ENCODE measurements around the gene SOX4.
A peak's percentile ranks its signal among the peaks of the same experiment; 100 is the strongest.

The SOX4 gene

GRCh38 chr6:21612067-21612745 is 18.7 kb downstream of the SOX4 start:
- H3K27me3 ChIP-seq (ENCODE audit: control insufficient read depth in 3 of 3, insufficient read depth in 3 of 3, low read depth in 1 of 3, low read length in 3 of 3) = no peaks in the 10 kb centered on the region
- no CpG with 5 or more reads among the region's 6 CpGs for WGBS, 2 donors (ENCODE audit: extremely low coverage in 2 of 2, insufficient read length in 2 of 2, insufficient replicate concordance in 1 of 2)
- H3K4ac ChIP-seq (ENCODE audit: low read length) = no peak overlapping the region
- no peak overlapping the region for H2AK5ac ChIP-seq (ENCODE audit: low read depth, low read length)
- no peak overlapping the region for H4K8ac ChIP-seq (ENCODE audit: low read depth, low read length)
- peaks cover 0 to 14% of the 10 kb centered on the region in 2 donors for H3K4me1 ChIP-seq (ENCODE audit: control insufficient read depth in 2 of 2, insufficient read depth in 1 of 2, low read depth in 1 of 2, low read length in 2 of 2)
- H3K14ac ChIP-seq (ENCODE audit: low read length) = no peak overlapping the region
- H2BK5ac ChIP-seq (ENCODE audit: low read length) = no peak overlapping the region
- H3K9ac ChIP-seq (ENCODE audit: low read depth, low read length, poor library complexity) = no peak overlapping the region
- no peak overlapping the region for H3K23ac ChIP-seq (ENCODE audit: low read depth, low read length, poor library complexity)
- H2BK15ac ChIP-seq (ENCODE audit: low read length) = no peak overlapping the region
- no peaks in the 10 kb centered on the region for H3K9me3 ChIP-seq (replicated peaks in 1 of 2; ENCODE audit: control insufficient read depth in 2 of 2, insufficient read depth in 1 of 2, low read depth in 1 of 2, low read length in 2 of 2)
- H3K18ac ChIP-seq (ENCODE audit: low read length) = no peak overlapping the region
- no peak overlapping the region for H4K91ac ChIP-seq (ENCODE audit: low read depth, low read length, poor library complexity)
- H3K4me2 ChIP-seq (ENCODE audit: insufficient read depth, low read length, poor library complexity, severe bottlenecking) = no peak overlapping the region
- DNase-seq (ENCODE audit: low spot score) = no peak
- H2BK120ac ChIP-seq (ENCODE audit: low read depth, low read length) = no peak overlapping the region
- H2BK12ac ChIP-seq (ENCODE audit: low read length) = no peak overlapping the region
- H3K36me3 ChIP-seq (replicated peaks in 1 of 2; ENCODE audit: control insufficient read depth in 2 of 2, insufficient read depth in 2 of 2, low read length in 2 of 2) = no peaks in the 10 kb centered on the region
- H2AFZ ChIP-seq (ENCODE audit: low read length) = peak overlapping the region; percentile 9
- no peaks in the 10 kb centered on the region for H3K79me1 ChIP-seq (ENCODE audit: low read depth, low read length)
- H3K4me3 ChIP-seq (ENCODE audit: low read length in 2 of 2) = no peak overlapping the region
- H3K27ac ChIP-seq (replicated peaks; ENCODE audit: low read length) = no peak overlapping the region

- H3K4me3 ChIP-seq (ENCODE audit: low read length in 2 of 2) = no peak overlapping the region
- DNase-seq (ENCODE audit: low spot score) = no peak
- H3K4me1 ChIP-seq (ENCODE audit: control insufficient read depth in 2 of 2, insufficient read depth in 1 of 2, low read depth in 1 of 2, low read length in 2 of 2) = peaks cover 0 to 14% of the 10 kb centered on the region in 2 donors
- no peak overlapping the region for H2BK12ac ChIP-seq (ENCODE audit: low read length)
- no peaks in the 10 kb centered on the region for H3K27me3 ChIP-seq (ENCODE audit: control insufficient read depth in 3 of 3, insufficient read depth in 3 of 3, low read depth in 1 of 3, low read length in 3 of 3)
- H3K36me3 ChIP-seq (replicated peaks in 1 of 2; ENCODE audit: control insufficient read depth in 2 of 2, insufficient read depth in 2 of 2, low read length in 2 of 2) = no peaks in the 10 kb centered on the region
- no peak overlapping the region for H2BK5ac ChIP-seq (ENCODE audit: low read length)
- no peaks in the 10 kb centered on the region for H3K9me3 ChIP-seq (replicated peaks in 1 of 2; ENCODE audit: control insufficient read depth in 2 of 2, insufficient read depth in 1 of 2, low read depth in 1 of 2, low read length in 2 of 2)
- H4K8ac ChIP-seq (ENCODE audit: low read depth, low read length) = no peak overlapping the region
- H3K9ac ChIP-seq (ENCODE audit: low read depth, low read length, poor library complexity) = no peak overlapping the region
- H4K91ac ChIP-seq (ENCODE audit: low read depth, low read length, poor library complexity) = no peak overlapping the region
- H2BK15ac ChIP-seq (ENCODE audit: low read length) = no peak overlapping the region
- H3K79me1 ChIP-seq (ENCODE audit: low read depth, low read length) = no peaks in the 10 kb centered on the region
- H2BK120ac ChIP-seq (ENCODE audit: low read depth, low read length) = no peak overlapping the region
- no peak overlapping the region for H3K14ac ChIP-seq (ENCODE audit: low read length)
- no peak overlapping the region for H3K4me2 ChIP-seq (ENCODE audit: insufficient read depth, low read length, poor library complexity, severe bottlenecking)
- H3K4ac ChIP-seq (ENCODE audit: low read length) = no peak overlapping the region
- H3K18ac ChIP-seq (ENCODE audit: low read length) = no peak overlapping the region
- H2AK5ac ChIP-seq (ENCODE audit: low read depth, low read length) = no peak overlapping the region
- H3K27ac ChIP-seq (replicated peaks; ENCODE audit: low read length) = no peak overlapping the region
- H3K23ac ChIP-seq (ENCODE audit: low read depth, low read length, poor library complexity) = no peak overlapping the region
- H2AFZ ChIP-seq (ENCODE audit: low read length) = no peak overlapping the region
- WGBS, 2 donors (ENCODE audit: extremely low coverage in 2 of 2, insufficient read length in 2 of 2, insufficient replicate concordance in 1 of 2) = no CpG with 5 or more reads among the region's 2 CpGs
Observed at GRCh38 chr6:21613809-21614208, 20.3 kb downstream of the SOX4 start.

DNA sequence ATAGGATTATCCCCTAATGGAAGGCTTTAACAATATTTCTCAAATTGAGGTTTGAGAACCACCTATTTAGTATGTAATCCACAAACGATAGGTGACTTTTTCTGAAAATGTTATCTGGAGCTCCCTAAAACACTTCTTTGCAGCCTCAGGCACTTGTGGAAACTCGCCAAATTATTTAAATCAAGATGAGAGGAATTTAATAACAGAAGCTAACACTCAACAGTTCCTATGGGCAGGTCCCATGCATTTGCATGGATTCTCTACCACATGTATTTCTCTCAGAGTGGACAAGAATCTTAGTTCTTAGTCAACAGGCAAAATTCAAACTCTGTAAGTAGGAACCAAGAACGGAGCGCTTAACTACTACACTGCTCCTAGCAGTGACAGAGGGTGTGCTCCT is 20.7 kb downstream of the SOX4 start:
- WGBS, 2 donors (ENCODE audit: extremely low coverage in 2 of 2, insufficient read length in 2 of 2, insufficient replicate concordance in 1 of 2) = no CpG with 5 or more reads among the region's 4 CpGs
- Histone ChIP-seq H3K23ac (ENCODE audit: low read depth, low read length, poor library complexity) (no peak overlapping the region), H2AK5ac (ENCODE audit: low read depth, low read length) (no peak overlapping the region), H2BK12ac (ENCODE audit: low read length) (no peak overlapping the region), H3K18ac (ENCODE audit: low read length) (no peak overlapping the region), H4K8ac (ENCODE audit: low read depth, low read length) (no peak overlapping the region), H3K4me2 (ENCODE audit: insufficient read depth, low read length, poor library complexity, severe bottlenecking) (no peak overlapping the region), H2BK15ac (ENCODE audit: low read length) (no peak overlapping the region), H2BK5ac (ENCODE audit: low read length) (no peak overlapping the region), H3K4ac (ENCODE audit: low read length) (no peak overlapping the region), H3K9me3 (replicated peaks in 1 of 2; ENCODE audit: control insufficient read depth in 2 of 2, insufficient read depth in 1 of 2, low read depth in 1 of 2, low read length in 2 of 2) (no peaks in the 10 kb centered on the region), H3K4me3 (ENCODE audit: low read length in 2 of 2) (no peak overlapping the region), H3K27ac (replicated peaks; ENCODE audit: low read length) (no peak overlapping the region), H4K91ac (ENCODE audit: low read depth, low read length, poor library complexity) (no peak overlapping the region), H2AFZ (ENCODE audit: low read length) (no peak overlapping the region), H2BK120ac (ENCODE audit: low read depth, low read length) (no peak overlapping the region), H3K79me1 (ENCODE audit: low read depth, low read length) (no peaks in the 10 kb centered on the region), H3K4me1 (ENCODE audit: control insufficient read depth in 2 of 2, insufficient read depth in 1 of 2, low read depth in 1 of 2, low read length in 2 of 2) (peaks cover 0 to 14% of the 10 kb centered on the region in 2 donors), H3K27me3 (ENCODE audit: control insufficient read depth in 3 of 3, insufficient read depth in 3 of 3, low read depth in 1 of 3, low read length in 3 of 3) (no peaks in the 10 kb centered on the region), H3K9ac (ENCODE audit: low read depth, low read length, poor library complexity) (no peak overlapping the region), H3K14ac (ENCODE audit: low read length) (no peak overlapping the region), H3K36me3 (replicated peaks in 1 of 2; ENCODE audit: control insufficient read depth in 2 of 2, insufficient read depth in 2 of 2, low read length in 2 of 2) (no peaks in the 10 kb centered on the region)
- no peak for DNase-seq (ENCODE audit: low spot score)

DNA sequence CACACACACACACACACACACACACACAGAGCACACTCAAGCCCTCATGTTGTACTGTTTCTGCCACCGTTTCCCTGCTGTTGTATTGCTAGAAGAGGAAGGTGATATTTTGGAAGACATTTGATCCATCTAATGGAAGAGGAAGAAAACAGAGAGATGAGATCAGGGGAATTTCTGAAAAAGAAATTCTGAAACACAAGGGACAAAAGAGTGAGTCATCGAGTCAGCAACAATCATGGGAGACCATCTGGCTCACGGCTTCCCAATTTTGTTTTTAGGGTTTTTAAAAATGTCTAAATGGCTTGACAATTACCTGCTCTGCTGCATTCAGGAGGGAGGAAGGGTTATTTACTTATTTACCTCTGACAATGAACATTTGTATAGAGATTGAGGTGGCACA is 22.0 kb downstream of the SOX4 start:
- Histone ChIP-seq H2AK5ac (ENCODE audit: low read depth, low read length) (no peak overlapping the region), H4K8ac (ENCODE audit: low read depth, low read length) (no peak overlapping the region), H3K4ac (ENCODE audit: low read length) (no peak overlapping the region), H3K4me2 (ENCODE audit: insufficient read depth, low read length, poor library complexity, severe bottlenecking) (no peak overlapping the region), H3K4me3 (ENCODE audit: low read length in 2 of 2) (no peak overlapping the region), H4K91ac (ENCODE audit: low read depth, low read length, poor library complexity) (no peak overlapping the region), H3K27me3 (ENCODE audit: control insufficient read depth in 3 of 3, insufficient read depth in 3 of 3, low read depth in 1 of 3, low read length in 3 of 3) (no peaks in the 10 kb centered on the region), H2BK12ac (ENCODE audit: low read length) (no peak overlapping the region), H3K18ac (ENCODE audit: low read length) (no peak overlapping the region), H3K14ac (ENCODE audit: low read length) (no peak overlapping the region), H2BK15ac (ENCODE audit: low read length) (no peak overlapping the region), H3K4me1 (ENCODE audit: control insufficient read depth in 2 of 2, insufficient read depth in 1 of 2, low read depth in 1 of 2, low read length in 2 of 2) (peaks cover 0 to 14% of the 10 kb centered on the region in 2 donors), H2AFZ (ENCODE audit: low read length) (peak overlapping the region; percentile 64), H3K36me3 (replicated peaks in 1 of 2; ENCODE audit: control insufficient read depth in 2 of 2, insufficient read depth in 2 of 2, low read length in 2 of 2) (no peaks in the 10 kb centered on the region), H3K9me3 (replicated peaks in 1 of 2; ENCODE audit: control insufficient read depth in 2 of 2, insufficient read depth in 1 of 2, low read depth in 1 of 2, low read length in 2 of 2) (no peaks in the 10 kb centered on the region), H2BK120ac (ENCODE audit: low read depth, low read length) (no peak overlapping the region), H3K27ac (replicated peaks; ENCODE audit: low read length) (no peak overlapping the region), H2BK5ac (ENCODE audit: low read length) (no peak overlapping the region), H3K79me1 (ENCODE audit: low read depth, low read length) (no peaks in the 10 kb centered on the region), H3K9ac (ENCODE audit: low read depth, low read length, poor library complexity) (no peak overlapping the region), H3K23ac (ENCODE audit: low read depth, low read length, poor library complexity) (no peak overlapping the region)
- WGBS, 2 donors (ENCODE audit: extremely low coverage in 2 of 2, insufficient read length in 2 of 2, insufficient replicate concordance in 1 of 2) = no CpG with 5 or more reads among the region's 3 CpGs
- DNase-seq (ENCODE audit: low spot score) = no peak
